DOHH2 (cell line): ENCODE results near the gene CFAP300.

ENCODE experiments used
- H3F3A ChIP-seq: fragments of 200-600 bp; sonication (generic), shearing (Covaris generic); 2 replicates; pipeline ENCODE4 v1.6.0; 2016; ENCODE audit warnings: antibody characterized with exemption, mild to moderate bottlenecking; ENCODE audit not compliant: control insufficient read depth, insufficient read depth
- H3K27ac ChIP-seq: fragments of 200-600 bp; sonication (generic); 2 replicates; pipeline ENCODE4 v1.5.1; 2014; ENCODE audit warnings: low read depth, mild to moderate bottlenecking, low read length, moderate library complexity
- H3K27me3 ChIP-seq: fragments of 200-600 bp; sonication (generic); 2 replicates; pipeline ENCODE4 v1.6.1; 2014; ENCODE audit warnings: mild to moderate bottlenecking, low read length, mixed read lengths; ENCODE audit not compliant: control insufficient read depth
- H3K36me3 ChIP-seq: fragments of 200-600 bp; sonication (generic); 2 replicates; pipeline ENCODE4 v1.6.1; 2014; ENCODE audit warnings: mild to moderate bottlenecking, low read length, moderate library complexity, mixed read lengths; ENCODE audit not compliant: control insufficient read depth
- H3K4me1 ChIP-seq: fragments of 200-600 bp; sonication (generic); 2 replicates; pipeline ENCODE4 v1.6.1; 2014; ENCODE audit warnings: mild to moderate bottlenecking, low read length, mixed read lengths; ENCODE audit not compliant: control insufficient read depth
- H3K4me2 ChIP-seq: fragments of 200-600 bp; sonication (generic); 2 replicates; pipeline ENCODE4 v1.6.0; 2014; ENCODE audit warnings: mild to moderate bottlenecking, low read length, moderate library complexity
- H3K4me3 ChIP-seq: fragments of 200-600 bp; sonication (generic); 2 replicates; pipeline ENCODE4 v1.5.1; 2014; ENCODE audit warnings: mild to moderate bottlenecking, low read length, mixed read lengths
- H3K79me2 ChIP-seq: fragments of 200-600 bp; sonication (generic); 2 replicates; pipeline ENCODE4 v1.6.1; 2014; ENCODE audit warnings: mild to moderate bottlenecking, low read length, mixed read lengths; ENCODE audit not compliant: control insufficient read depth
- H3K9me2 ChIP-seq: fragments of 200-600 bp; sonication (generic); replicated peaks from 2 replicates; pipeline ENCODE4 v1.6.1; 2014; ENCODE audit warnings: mild to moderate bottlenecking, low read length, mixed read lengths; ENCODE audit not compliant: control insufficient read depth
- H3K9me3 ChIP-seq: fragments of 200-600 bp; sonication (generic); 2 replicates; pipeline ENCODE4 v1.6.1; 2014; ENCODE audit warnings: antibody characterized with exemption, low read length, mixed read lengths; ENCODE audit not compliant: control insufficient read depth, insufficient read depth
- H4K20me1 ChIP-seq: fragments of 200-600 bp; sonication (generic); 2 replicates; pipeline ENCODE4 v1.6.0; 2014; ENCODE audit warnings: low read depth, mild to moderate bottlenecking, antibody characterized with exemption, low read length, moderate library complexity; ENCODE audit not compliant: control insufficient read depth, insufficient read depth
- CTCF ChIP-seq: fragments of 200-600 bp; sonication (generic); IDR thresholded peaks from one replicate; pipeline ENCODE4 v1.5.1; 2014; ENCODE audit warnings: antibody characterized with exemption, mild to moderate bottlenecking, low read depth, low read length; ENCODE audit not compliant: poor library complexity, severe bottlenecking
- EZH2phosphoT487 ChIP-seq: fragments of 200-600 bp; sonication (generic); IDR thresholded peaks from 2 replicates; pipeline ENCODE4 v1.6.1; 2017; ENCODE audit warnings: borderline replicate concordance, mild to moderate bottlenecking, antibody characterized with exemption, low read length, moderate library complexity, mixed read lengths

Gene CFAP300

GRCh38 chr11:102081313-102081712, 34.1 kb downstream of the CFAP300 start:
- Histone ChIP-seq H3F3A (no peaks in the 10 kb centered on the region), H3K9me3 (no peaks in the 10 kb centered on the region), H3K27me3 (no peaks in the 10 kb centered on the region), H3K4me3 (no peak overlapping the region), H3K79me2 (no peaks in the 10 kb centered on the region), H3K4me1 (no peaks in the 10 kb centered on the region), H3K9me2 (no peaks in the 10 kb centered on the region), H4K20me1 (no peaks in the 10 kb centered on the region), H3K36me3 (no peaks in the 10 kb centered on the region), H3K4me2 (no peak overlapping the region), H3K27ac (no peak overlapping the region)
- TF ChIP-seq EZH2phosphoT487 = no peak

- Histone ChIP-seq H3K27me3 (no peaks in the 10 kb centered on the region), H4K20me1 (no peaks in the 10 kb centered on the region), H3F3A (no peaks in the 10 kb centered on the region), H3K36me3 (no peaks in the 10 kb centered on the region), H3K4me1 (no peaks in the 10 kb centered on the region), H3K4me3 (no peak overlapping the region), H3K79me2 (no peaks in the 10 kb centered on the region), H3K27ac (no peak overlapping the region), H3K9me2 (no peaks in the 10 kb centered on the region), H3K4me2 (no peak overlapping the region), H3K9me3 (no peaks in the 10 kb centered on the region)
- TF ChIP-seq EZH2phosphoT487 (no peak), CTCF (no peak)
Observed at GRCh38 chr11:102085864-102086551, 38.8 kb downstream of the CFAP300 start.

GRCh38 chr11:102097186-102097585, 49.9 kb downstream of the CFAP300 start:
- Histone ChIP-seq H3K4me3 (no peak overlapping the region), H3K4me2 (no peak overlapping the region), H3K27me3 (no peaks in the 10 kb centered on the region), H3F3A (no peaks in the 10 kb centered on the region), H3K4me1 (no peaks in the 10 kb centered on the region), H3K9me3 (no peaks in the 10 kb centered on the region), H3K36me3 (no peaks in the 10 kb centered on the region), H3K9me2 (no peaks in the 10 kb centered on the region), H4K20me1 (no peaks in the 10 kb centered on the region), H3K27ac (no peak overlapping the region), H3K79me2 (no peaks in the 10 kb centered on the region)
- TF ChIP-seq CTCF = no peak
- no peak for TF ChIP-seq EZH2phosphoT487

GRCh38 chr11:102099755-102100154, 52.5 kb downstream of the CFAP300 start:
- H3K27me3 ChIP-seq = no peaks in the 10 kb centered on the region
- H3K4me2 ChIP-seq = no peak overlapping the region
- no peaks in the 10 kb centered on the region for H4K20me1 ChIP-seq
- no peaks in the 10 kb centered on the region for H3K36me3 ChIP-seq
- no peaks in the 10 kb centered on the region for H3K4me1 ChIP-seq
- H3K79me2 ChIP-seq = no peaks in the 10 kb centered on the region
- H3K4me3 ChIP-seq = no peak overlapping the region
- no peaks in the 10 kb centered on the region for H3K9me3 ChIP-seq
- no peaks in the 10 kb centered on the region for H3K9me2 ChIP-seq
- no peaks in the 10 kb centered on the region for H3F3A ChIP-seq
- H3K27ac ChIP-seq = no peak overlapping the region
- no peak for TF ChIP-seq EZH2phosphoT487
